Fibroblast of the aortic adventitia (primary cell): ENCODE results near the gene DCAF8. TPM values are rescaled to one million over a fixed set of nuclear protein-coding genes. Genes with fewer than 3 reads are reported as not detected.

Experiments used
- DNase-seq: peaks from one replicate; pipeline ENCODE4 v3.0.0-alpha.2; 2010; ENCODE audit warnings: low read depth
- H3K4me3 ChIP-seq: 2 replicates; pipeline ENCODE4 v1.5.1; 2011; ENCODE audit warnings: low read depth, mild to moderate bottlenecking, control low read depth, low read length, moderate library complexity
- total RNA-seq: library from RNA; depleted of rRNA; stranded (reverse); fragments of >200 nt; gene quantifications from 2 replicates; pipeline ENCODE4 v1.2.3, GENCODE V29; 2012; ENCODE audit warnings: low replicate concordance
- TF ChIP-seq, protein P1 (sequence below): IDR thresholded peaks from 2 replicates; pipeline ENCODE4 v1.5.1; 2011; ENCODE audit warnings: mild to moderate bottlenecking, low read length, control low read depth, inconsistent platforms; ENCODE audit not compliant: insufficient read depth

The DCAF8 gene
- total RNA-seq, 1 donor = 76.6 TPM

DNA sequence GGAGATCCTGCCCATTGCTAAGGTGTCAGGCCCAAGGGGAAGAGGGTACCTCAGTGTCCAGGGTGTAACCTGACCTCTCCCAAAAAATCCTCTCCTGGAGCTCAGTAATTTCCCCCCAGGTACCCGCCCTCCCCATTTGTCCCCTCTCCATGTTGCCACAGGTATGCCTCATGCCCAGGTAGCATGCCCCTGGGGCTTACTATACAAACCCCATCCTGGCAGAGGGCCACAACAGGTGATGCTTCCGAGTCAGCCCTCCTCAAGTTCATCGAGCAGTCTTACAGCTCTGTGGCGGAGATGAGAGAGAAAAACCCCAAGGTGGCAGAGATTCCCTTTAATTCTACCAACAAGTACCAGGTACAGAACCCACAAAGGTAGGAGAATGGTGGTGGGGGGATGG is 95.3 kb downstream of the DCAF8 start:
- TF ChIP-seq, protein P1, sequence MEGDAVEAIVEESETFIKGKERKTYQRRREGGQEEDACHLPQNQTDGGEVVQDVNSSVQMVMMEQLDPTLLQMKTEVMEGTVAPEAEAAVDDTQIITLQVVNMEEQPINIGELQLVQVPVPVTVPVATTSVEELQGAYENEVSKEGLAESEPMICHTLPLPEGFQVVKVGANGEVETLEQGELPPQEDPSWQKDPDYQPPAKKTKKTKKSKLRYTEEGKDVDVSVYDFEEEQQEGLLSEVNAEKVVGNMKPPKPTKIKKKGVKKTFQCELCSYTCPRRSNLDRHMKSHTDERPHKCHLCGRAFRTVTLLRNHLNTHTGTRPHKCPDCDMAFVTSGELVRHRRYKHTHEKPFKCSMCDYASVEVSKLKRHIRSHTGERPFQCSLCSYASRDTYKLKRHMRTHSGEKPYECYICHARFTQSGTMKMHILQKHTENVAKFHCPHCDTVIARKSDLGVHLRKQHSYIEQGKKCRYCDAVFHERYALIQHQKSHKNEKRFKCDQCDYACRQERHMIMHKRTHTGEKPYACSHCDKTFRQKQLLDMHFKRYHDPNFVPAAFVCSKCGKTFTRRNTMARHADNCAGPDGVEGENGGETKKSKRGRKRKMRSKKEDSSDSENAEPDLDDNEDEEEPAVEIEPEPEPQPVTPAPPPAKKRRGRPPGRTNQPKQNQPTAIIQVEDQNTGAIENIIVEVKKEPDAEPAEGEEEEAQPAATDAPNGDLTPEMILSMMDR = no peak
- DNase-seq = no peak
- H3K4me3 ChIP-seq = no peak overlapping the region

GRCh38 chr1:160166166-160166868 is 96.0 kb downstream of the DCAF8 start:
- DNase-seq = no peak
- TF ChIP-seq, protein P1 = no peak
- H3K4me3 ChIP-seq = no peak overlapping the region

Other genes with a start within 250 kb of the DCAF8 start
- gene PIGM, start 230.6 kb downstream of the DCAF8 start, total RNA-seq = 3.3 and 7.7 TPM in 2 replicates
- gene KCNJ10, start 192.4 kb downstream of the DCAF8 start, total RNA-seq = not detected in 2 replicates
- 0.08 TPM in 1 of 2 replicates, not detected in the other for gene KCNJ9, start 181.0 kb downstream of the DCAF8 start, total RNA-seq
- gene IGSF8, start 163.9 kb downstream of the DCAF8 start, total RNA-seq = 10.1 and 10.8 TPM in 2 replicates
- gene ATP1A2, start 146.8 kb downstream of the DCAF8 start, total RNA-seq = 0.27 TPM in 1 of 2 replicates, not detected in the other
- not detected in 2 replicates for gene ATP1A4, start 110.9 kb downstream of the DCAF8 start, total RNA-seq
- 0.18 TPM in 1 of 2 replicates, not detected in the other for gene CASQ1, start 72.0 kb downstream of the DCAF8 start, total RNA-seq
- 72.1 and 224 TPM in 2 replicates for gene PEA15, start 57.2 kb downstream of the DCAF8 start, total RNA-seq
- 39.1 and 55.1 TPM in 2 replicates for gene PEX19, start 22.6 kb upstream of the DCAF8 start, total RNA-seq
- gene COPA, start 80.7 kb upstream of the DCAF8 start, total RNA-seq = 220 and 248 TPM in 2 replicates
- gene NCSTN, start 80.8 kb upstream of the DCAF8 start, total RNA-seq = 60.6 and 79.3 TPM in 2 replicates
- gene NHLH1, start 104.5 kb upstream of the DCAF8 start, total RNA-seq = not detected in 2 replicates
- gene VANGL2, start 138.0 kb upstream of the DCAF8 start, total RNA-seq = not detected in 2 replicates